SJSA1 (cell line): ENCODE results near the gene RNGTT. TPM values are rescaled to one million over a fixed set of nuclear protein-coding genes. Genes with fewer than 3 reads are reported as not detected.
"Not testable (repeated sequence)": the region's sequence is repeated elsewhere in the genome, so short reads cannot be mapped to it uniquely, and the experiment has no call there.

Experiments
- DNase-seq, 2 experiments: peaks; one replicate each; pipeline ENCODE4 v3.0.0-alpha.2; 2015 to 2020; ENCODE audit warnings: low spot score in 2 of 2, low read depth in 1 of 2
- H3K27ac ChIP-seq: fragments of 250-450 bp; sonication (Bioruptor Pico); 2 replicates; pipeline ENCODE4 v1.5.1; 2020; ENCODE audit warnings: mild to moderate bottlenecking, moderate library complexity
- H3K27me3 ChIP-seq: fragments of 250-450 bp; sonication (Bioruptor Pico); replicated peaks from 2 replicates; pipeline ENCODE4 v1.5.1; 2020; ENCODE audit warnings: mild to moderate bottlenecking, moderate library complexity
- H3K36me3 ChIP-seq: fragments of 250-450 bp; sonication (Bioruptor Pico); 2 replicates; pipeline ENCODE4 v1.5.1; 2020; ENCODE audit warnings: mild to moderate bottlenecking
- H3K4me1 ChIP-seq: fragments of 250-450 bp; sonication (Bioruptor Pico); replicated peaks from 2 replicates; pipeline ENCODE4 v1.6.1; 2021; ENCODE audit warnings: mild to moderate bottlenecking
- H3K4me3 ChIP-seq: fragments of 250-450 bp; sonication (Bioruptor Pico); 2 replicates; pipeline ENCODE4 v1.5.1; 2020; ENCODE audit warnings: mild to moderate bottlenecking
- H3K9me3 ChIP-seq: fragments of 250-450 bp; sonication (Bioruptor Pico); replicated peaks from 2 replicates; pipeline ENCODE4 v1.5.1; 2020; ENCODE audit warnings: mild to moderate bottlenecking
- total RNA-seq: library from RNA; depleted of rRNA; stranded (reverse); fragments of >200 nt; shearing (Covaris generic); gene quantifications from 2 replicates; pipeline ENCODE4 v1.2.3, GENCODE V29; 2014

Gene RNGTT
- total RNA-seq, 1 experiment from 2014 or later, result 40.6 TPM

DNA sequence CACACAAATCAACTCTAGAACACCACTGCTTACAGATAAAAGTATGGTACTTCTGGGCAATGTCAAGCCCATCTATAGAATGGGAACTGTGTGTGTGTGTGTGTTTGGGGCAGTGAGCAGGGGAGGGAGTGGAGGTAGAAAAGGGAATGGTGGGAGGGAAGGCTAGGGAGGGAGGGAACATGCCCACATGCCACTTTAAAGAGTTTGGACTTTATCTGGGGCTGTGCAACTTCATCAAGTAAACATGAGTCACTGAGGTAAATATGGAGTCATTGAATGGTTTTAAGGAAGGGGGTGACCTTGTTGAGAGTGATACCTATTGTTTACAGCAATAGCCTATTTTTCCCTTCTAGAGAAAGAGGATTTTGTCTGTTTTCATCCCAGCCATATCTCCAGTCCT lies 22.5 kb upstream of the RNGTT start:
- no peak for DNase-seq
- no peaks in the 10 kb centered on the region for H3K4me1 ChIP-seq

DNA sequence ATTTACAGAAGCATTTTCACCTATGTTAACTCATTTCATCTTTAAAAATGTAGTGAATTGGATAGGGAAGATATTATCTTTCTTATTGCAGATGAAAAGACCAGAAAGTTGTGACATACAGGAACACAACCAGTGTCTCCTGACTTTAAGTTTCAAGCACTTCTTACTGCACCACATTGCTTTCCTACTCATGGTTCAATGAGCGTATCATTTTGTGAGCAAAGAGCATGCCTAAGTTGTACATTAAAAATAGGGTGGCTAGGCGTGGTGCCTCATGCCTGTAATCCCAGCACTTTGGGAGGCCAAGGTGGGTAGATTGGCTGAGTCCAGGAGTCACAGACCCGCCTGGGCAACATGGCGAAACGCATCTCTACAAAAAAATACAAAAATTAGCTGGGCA lies 21.2 kb upstream of the RNGTT start:
- H3K36me3 ChIP-seq, result no peaks in the 10 kb centered on the region
- H3K9me3 ChIP-seq, result no peaks in the 10 kb centered on the region
- no peaks in the 10 kb centered on the region for H3K4me1 ChIP-seq
- H3K27ac ChIP-seq, result no peak overlapping the region
- H3K4me3 ChIP-seq, result no peak overlapping the region
- no peak for DNase-seq
- no peaks in the 10 kb centered on the region for H3K27me3 ChIP-seq

More for the DNA sequence above, 22.5 kb upstream of the RNGTT start:
- no peaks in the 10 kb centered on the region for H3K36me3 ChIP-seq
- H3K9me3 ChIP-seq, result no peaks in the 10 kb centered on the region
- no peak overlapping the region for H3K4me3 ChIP-seq
- no peaks in the 10 kb centered on the region for H3K27me3 ChIP-seq
- no peak overlapping the region for H3K27ac ChIP-seq

GRCh38 chr6:88984152-88984551 lies 20.7 kb upstream of the RNGTT start:
- no peak overlapping the region for H3K27ac ChIP-seq
- DNase-seq, result no peak
- no peak overlapping the region for H3K4me3 ChIP-seq
- H3K9me3 ChIP-seq, result no peaks in the 10 kb centered on the region
- no peaks in the 10 kb centered on the region for H3K27me3 ChIP-seq
- no peaks in the 10 kb centered on the region for H3K36me3 ChIP-seq
- no peaks in the 10 kb centered on the region for H3K4me1 ChIP-seq

- Histone ChIP-seq H3K27me3 (no peaks in the 10 kb centered on the region), H3K27ac (no peak overlapping the region), H3K9me3 (no peaks in the 10 kb centered on the region), H3K4me1 (no peaks in the 10 kb centered on the region), H3K4me3 (no peak overlapping the region), H3K36me3 (no peaks in the 10 kb centered on the region)
- DNase-seq, result no peak
Observed at GRCh38 chr6:88983532-88983931, 20.1 kb upstream of the RNGTT start.

- DNase-seq, H3K4me1 ChIP-seq, H3K36me3 ChIP-seq, H3K27ac ChIP-seq, H3K4me3 ChIP-seq, H3K9me3 ChIP-seq, H3K27me3 ChIP-seq: not testable (repeated sequence)
Observed at GRCh38 chr6:88983129-88983528, 19.7 kb upstream of the RNGTT start.

DNA sequence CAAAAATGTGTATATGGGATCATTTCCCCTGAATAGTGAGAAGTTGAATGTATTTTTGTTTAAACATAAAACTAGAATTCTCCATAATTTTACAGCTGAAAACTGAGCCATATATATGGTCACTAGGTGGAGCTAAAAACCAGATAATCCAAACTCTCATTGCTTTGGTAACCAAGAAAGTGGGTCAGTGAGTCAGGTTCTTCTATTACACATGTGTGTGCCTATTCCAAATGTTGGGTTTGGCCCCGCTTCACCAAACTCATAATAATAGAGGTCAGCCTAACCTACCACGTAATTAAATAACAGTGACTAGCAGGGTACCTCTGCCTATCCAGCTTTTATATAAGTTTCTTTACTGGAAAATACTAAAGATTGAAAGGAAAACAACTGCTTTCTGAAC lies 19.3 kb upstream of the RNGTT start:
- H3K4me3 ChIP-seq, result no peak overlapping the region
- H3K27me3 ChIP-seq, result no peaks in the 10 kb centered on the region
- no peaks in the 10 kb centered on the region for H3K9me3 ChIP-seq
- no peaks in the 10 kb centered on the region for H3K4me1 ChIP-seq
- no peak overlapping the region for H3K27ac ChIP-seq
- peak in 1 of 2 experiments; percentile 40 for DNase-seq
- no peaks in the 10 kb centered on the region for H3K36me3 ChIP-seq

DNA sequence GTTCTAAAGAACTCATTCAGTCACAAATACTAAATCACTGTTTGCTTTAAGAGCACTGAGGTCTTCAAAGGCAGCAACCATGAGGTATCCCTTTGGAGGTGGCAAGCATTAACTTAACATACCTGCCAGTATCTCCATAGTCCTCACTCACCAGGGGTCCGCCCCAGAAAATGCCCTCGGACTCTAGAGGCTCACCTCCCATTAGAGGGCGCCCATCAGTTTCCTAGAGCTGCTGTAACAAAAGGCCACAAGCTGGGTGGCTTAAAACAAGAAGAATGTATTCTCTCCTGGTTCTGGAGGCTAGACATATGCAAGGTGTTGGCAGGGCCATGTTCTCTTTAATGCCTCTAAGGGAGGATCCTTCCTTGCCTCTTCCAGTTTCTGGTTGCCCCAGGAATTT lies 12.0 kb upstream of the RNGTT start:
- H3K4me1 ChIP-seq, result no peaks in the 10 kb centered on the region
- H3K4me3 ChIP-seq, result no peak overlapping the region
- no peaks in the 10 kb centered on the region for H3K27me3 ChIP-seq
- H3K9me3 ChIP-seq, result no peaks in the 10 kb centered on the region
- no peaks in the 10 kb centered on the region for H3K36me3 ChIP-seq
- DNase-seq, result no peak
- H3K27ac ChIP-seq, result no peak overlapping the region

DNA sequence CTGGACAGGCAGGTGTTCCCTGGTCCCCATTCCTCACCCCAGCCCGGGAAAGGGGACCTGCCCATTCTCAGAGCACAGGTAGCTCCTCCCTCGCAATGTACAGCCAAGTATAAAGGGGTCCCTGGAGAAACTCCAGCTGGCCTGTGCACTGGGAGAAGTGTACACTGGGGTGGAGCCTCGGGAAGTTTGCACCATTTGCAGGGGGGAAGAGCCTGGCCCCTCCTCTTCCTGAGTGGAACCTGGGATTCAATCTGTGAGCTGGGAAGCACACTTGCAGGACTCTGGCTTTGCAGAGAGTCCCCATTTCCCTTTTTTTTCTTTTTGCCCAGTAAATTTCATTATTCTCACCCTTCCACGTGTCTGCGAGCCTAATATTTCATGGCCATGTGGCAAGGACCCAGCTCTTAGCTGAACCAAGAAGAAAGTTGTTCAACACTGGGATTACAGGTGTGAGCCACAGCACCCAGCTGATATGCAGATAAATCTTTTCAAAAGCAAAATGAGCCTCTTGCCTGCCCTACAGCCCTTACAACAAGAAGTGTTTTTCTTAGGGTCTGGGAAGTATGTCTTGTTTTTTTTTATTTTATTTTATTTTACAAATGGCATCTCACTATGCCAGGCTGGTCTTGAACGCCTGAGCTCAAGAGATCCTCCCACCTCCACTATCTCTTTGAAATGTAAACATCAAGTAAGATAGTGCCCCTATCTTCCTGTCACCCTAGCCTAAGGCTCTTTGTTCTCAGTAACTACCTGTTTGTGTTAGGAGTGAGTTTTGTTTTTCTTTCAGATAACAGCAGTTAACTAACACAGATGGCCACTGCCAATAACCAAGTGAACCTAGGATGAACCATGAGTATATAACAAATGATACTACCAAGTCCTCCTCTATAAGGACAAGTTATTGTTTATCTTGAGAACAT lies 9.3 kb upstream of the RNGTT start:
- no peak overlapping the region for H3K4me3 ChIP-seq
- H3K27ac ChIP-seq, result no peak overlapping the region
- no peaks in the 10 kb centered on the region for H3K9me3 ChIP-seq
- H3K36me3 ChIP-seq, result no peaks in the 10 kb centered on the region
- no peaks in the 10 kb centered on the region for H3K27me3 ChIP-seq
- DNase-seq, result no peak
- H3K4me1 ChIP-seq, result no peaks in the 10 kb centered on the region

GRCh38 chr6:88970301-88970700 lies 6.9 kb upstream of the RNGTT start:
- H3K36me3 ChIP-seq, result no peaks in the 10 kb centered on the region
- no peak overlapping the region for H3K4me3 ChIP-seq
- H3K9me3 ChIP-seq, result no peaks in the 10 kb centered on the region
- H3K4me1 ChIP-seq, result no peaks in the 10 kb centered on the region
- H3K27me3 ChIP-seq, result no peaks in the 10 kb centered on the region
- DNase-seq, result no peak
- H3K27ac ChIP-seq, result no peak overlapping the region

- not testable (repeated sequence) for H3K4me3 ChIP-seq, H3K27ac ChIP-seq, H3K27me3 ChIP-seq, H3K4me1 ChIP-seq, H3K9me3 ChIP-seq, H3K36me3 ChIP-seq, DNase-seq
Observed at GRCh38 chr6:88969255-88969654, 5.8 kb upstream of the RNGTT start.

DNA sequence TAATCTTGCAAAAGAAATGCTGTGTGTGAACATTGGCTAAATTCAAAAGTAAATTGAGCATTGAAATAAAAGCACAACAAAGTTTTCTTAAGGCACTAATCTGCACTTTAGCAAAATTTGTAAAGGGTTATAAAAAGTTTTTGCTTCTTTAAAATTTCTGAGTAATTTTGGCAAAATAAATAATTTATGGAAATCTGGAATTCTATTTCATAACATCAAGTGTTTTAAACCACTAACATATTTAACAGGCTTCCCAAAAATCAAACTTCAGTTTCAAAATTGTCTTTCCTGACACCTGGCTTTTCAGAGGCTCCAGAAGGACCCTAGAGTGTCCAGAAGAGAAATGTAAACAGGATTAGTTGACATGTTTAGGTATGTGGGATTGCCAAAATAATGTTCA lies 4.5 kb upstream of the RNGTT start:
- no peak for DNase-seq
- H3K27me3 ChIP-seq, result no peaks in the 10 kb centered on the region
- H3K36me3 ChIP-seq, result no peaks in the 10 kb centered on the region
- H3K4me3 ChIP-seq, result no peak overlapping the region
- no peak overlapping the region for H3K27ac ChIP-seq
- H3K4me1 ChIP-seq, result 0 out of 2 replicates have a peak, but pooled peaks cover 6% of the 10 kb centered on the region
- H3K9me3 ChIP-seq, result no peaks in the 10 kb centered on the region

DNA sequence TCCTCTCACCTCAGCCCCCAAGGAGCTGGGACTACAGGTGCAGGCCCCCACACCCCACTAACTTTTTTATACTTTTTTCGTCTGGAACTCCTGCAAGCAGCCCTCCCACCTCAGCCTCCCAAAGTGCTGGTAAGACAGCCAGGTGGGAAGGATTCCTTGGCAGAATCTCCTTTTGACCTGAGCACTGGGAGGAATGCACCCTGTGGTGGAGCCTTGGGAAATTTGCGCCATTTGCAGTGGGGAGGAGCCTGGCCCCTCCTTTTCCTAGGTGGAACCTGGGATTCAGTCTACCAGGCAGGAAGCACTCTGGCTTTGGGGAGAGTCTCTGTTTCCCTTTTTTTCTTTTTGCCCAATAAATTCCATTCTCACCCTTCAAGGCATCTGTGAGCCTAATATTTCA lies 2.3 kb upstream of the RNGTT start:
- Histone ChIP-seq H3K4me3 (no peak overlapping the region), H3K4me1 (0 out of 2 replicates have a peak, but pooled peaks cover 6% of the 10 kb centered on the region), H3K9me3 (no peaks in the 10 kb centered on the region), H3K27me3 (no peaks in the 10 kb centered on the region), H3K36me3 (peaks cover 7% of the 10 kb centered on the region), H3K27ac (no peak overlapping the region)
- DNase-seq, result no peak

GRCh38 chr6:88964509-88964908 lies 1.1 kb upstream of the RNGTT start:
- Histone ChIP-seq H3K36me3 (peaks cover 7% of the 10 kb centered on the region), H3K4me1 (0 out of 2 replicates have a peak, but pooled peaks cover 6% of the 10 kb centered on the region), H3K9me3 (no peaks in the 10 kb centered on the region), H3K4me3 (peak overlapping the region; percentile 63), H3K27me3 (no peaks in the 10 kb centered on the region), H3K27ac (no peak overlapping the region)
- DNase-seq, result no peak

- H3K27ac ChIP-seq, result no peak overlapping the region
Observed at GRCh38 chr6:88958842-88959241, 4.6 kb downstream of the RNGTT start.

More at GRCh38 chr6:88958842-88959241, 4.6 kb downstream of the RNGTT start:
- H3K4me3 ChIP-seq, result no peak overlapping the region
- H3K36me3 ChIP-seq, result peaks cover 7% of the 10 kb centered on the region
- H3K9me3 ChIP-seq, result no peaks in the 10 kb centered on the region; the same call in 1 of the 2 replicates
- DNase-seq, result no peak
- H3K4me1 ChIP-seq, result no peaks in the 10 kb centered on the region
- no peaks in the 10 kb centered on the region for H3K27me3 ChIP-seq
